HG03571 (cell line): Measurements from ENCODE around the gene PDE4B.
"Not testable (repeated sequence)": the region's sequence is repeated elsewhere in the genome, so short reads cannot be mapped to it uniquely, and the experiment has no call there.

ENCODE experiments used
- ATAC-seq: cut with Tn5 transposase; IDR thresholded peaks from one replicate; pipeline ENCODE4 v1.9.1; 2021; ENCODE audit not compliant: unreplicated experiment

The PDE4B gene

GRCh38 chr1:65990161-65990560 is 197.5 kb downstream of the PDE4B start:
- no peak for ATAC-seq

GRCh38 chr1:65991694-65992093 is 199.0 kb downstream of the PDE4B start:
- ATAC-seq: no peak

- no peak for ATAC-seq
These were observed 199.6 kb downstream of the PDE4B start for GRCh38 chr1:65992165-65992821.

- no peak for ATAC-seq
These were observed 200.2 kb downstream of the PDE4B start for GRCh38 chr1:65992831-65993271.

GRCh38 chr1:65994223-65994622 is 201.5 kb downstream of the PDE4B start:
- ATAC-seq: no peak

- no peak for ATAC-seq
These were observed 202.6 kb downstream of the PDE4B start for GRCh38 chr1:65995336-65995735.

- no peak for ATAC-seq
These were observed 203.2 kb downstream of the PDE4B start for GRCh38 chr1:65995928-65996327.

GRCh38 chr1:65997693-65998092 is 205.0 kb downstream of the PDE4B start:
- ATAC-seq: no peak

GRCh38 chr1:65998763-65999583 is 206.3 kb downstream of the PDE4B start:
- no peak for ATAC-seq

GRCh38 chr1:66000033-66000637 is 207.4 kb downstream of the PDE4B start:
- no peak for ATAC-seq

- no peak for ATAC-seq
These were observed 211.0 kb downstream of the PDE4B start for GRCh38 chr1:66003690-66004089.

- not testable (repeated sequence) for ATAC-seq
These were observed 213.8 kb downstream of the PDE4B start for GRCh38 chr1:66006534-66006933.

GRCh38 chr1:66012106-66012784 is 219.6 kb downstream of the PDE4B start:
- ATAC-seq: no peak

GRCh38 chr1:66013371-66013770 is 220.7 kb downstream of the PDE4B start:
- no peak for ATAC-seq

GRCh38 chr1:66022904-66023620 is 230.4 kb downstream of the PDE4B start:
- ATAC-seq: no peak

GRCh38 chr1:66025188-66025587 is 232.5 kb downstream of the PDE4B start:
- no peak for ATAC-seq

- no peak for ATAC-seq
These were observed 235.3 kb downstream of the PDE4B start for GRCh38 chr1:66028035-66028434.

GRCh38 chr1:66033781-66034180 is 241.1 kb downstream of the PDE4B start:
- no peak for ATAC-seq

GRCh38 chr1:66035616-66036245 is 243.0 kb downstream of the PDE4B start:
- no peak for ATAC-seq

- no peak for ATAC-seq
These were observed 249.0 kb downstream of the PDE4B start for GRCh38 chr1:66041654-66042053.
